ENCODE results near the gene ZMIZ1.
"Not testable (repeated sequence)": the region's sequence is repeated elsewhere in the genome, so short reads cannot be mapped to it uniquely, and the experiment has no call there.

Gene ZMIZ1

GRCh38 chr10:79029478-79030390, 39.0 kb upstream of the ZMIZ1 start:
- DNase-seq (ENCODE audit: low read depth): no peak

DNA sequence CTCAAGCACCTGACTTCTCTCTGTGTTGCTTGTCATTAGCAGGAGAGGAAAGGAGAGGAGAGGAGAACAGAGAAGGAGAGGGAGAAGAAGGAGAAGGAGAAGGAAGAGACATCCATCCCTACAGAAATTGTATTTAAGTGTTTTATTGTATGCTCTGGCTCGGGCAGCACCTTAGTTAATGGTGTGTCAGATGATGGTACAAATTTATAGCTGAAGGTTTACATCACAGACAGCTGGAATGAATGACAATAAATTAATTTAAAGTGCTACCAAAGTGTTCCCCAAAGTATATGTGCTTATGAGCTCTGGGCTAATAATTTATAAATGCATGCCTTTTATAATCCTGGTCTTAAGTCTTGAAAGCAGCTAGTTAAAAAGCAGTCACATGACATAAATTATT, 38.1 kb upstream of the ZMIZ1 start:
- DNase-seq (ENCODE audit: low read depth): no peak

GRCh38 chr10:79031723-79032122, 37.0 kb upstream of the ZMIZ1 start:
- no peak for DNase-seq (ENCODE audit: low read depth)

- DNase-seq (ENCODE audit: low read depth): no peak
Observed at GRCh38 chr10:79034271-79034876, 34.4 kb upstream of the ZMIZ1 start.

DNA sequence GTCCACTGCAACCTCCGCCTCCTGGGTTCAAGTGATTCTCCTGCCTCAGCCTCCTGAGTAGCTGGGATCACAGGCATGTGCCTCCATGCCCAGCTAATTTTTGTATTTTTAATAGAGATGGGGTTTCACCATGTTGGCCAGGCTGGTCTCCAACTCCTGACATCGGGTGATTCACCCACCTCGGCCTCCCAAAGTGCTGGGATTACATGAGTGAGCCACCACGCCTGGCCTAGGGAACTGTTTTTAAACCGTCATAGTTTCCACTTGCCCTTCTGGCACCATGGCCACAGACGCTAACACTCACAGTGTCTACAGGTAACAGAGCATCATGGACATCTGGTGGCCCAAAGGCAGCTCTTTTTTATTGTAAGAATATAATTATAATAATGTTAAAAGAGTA, 32.4 kb upstream of the ZMIZ1 start:
- not testable (repeated sequence) for DNase-seq (ENCODE audit: low read depth)

DNA sequence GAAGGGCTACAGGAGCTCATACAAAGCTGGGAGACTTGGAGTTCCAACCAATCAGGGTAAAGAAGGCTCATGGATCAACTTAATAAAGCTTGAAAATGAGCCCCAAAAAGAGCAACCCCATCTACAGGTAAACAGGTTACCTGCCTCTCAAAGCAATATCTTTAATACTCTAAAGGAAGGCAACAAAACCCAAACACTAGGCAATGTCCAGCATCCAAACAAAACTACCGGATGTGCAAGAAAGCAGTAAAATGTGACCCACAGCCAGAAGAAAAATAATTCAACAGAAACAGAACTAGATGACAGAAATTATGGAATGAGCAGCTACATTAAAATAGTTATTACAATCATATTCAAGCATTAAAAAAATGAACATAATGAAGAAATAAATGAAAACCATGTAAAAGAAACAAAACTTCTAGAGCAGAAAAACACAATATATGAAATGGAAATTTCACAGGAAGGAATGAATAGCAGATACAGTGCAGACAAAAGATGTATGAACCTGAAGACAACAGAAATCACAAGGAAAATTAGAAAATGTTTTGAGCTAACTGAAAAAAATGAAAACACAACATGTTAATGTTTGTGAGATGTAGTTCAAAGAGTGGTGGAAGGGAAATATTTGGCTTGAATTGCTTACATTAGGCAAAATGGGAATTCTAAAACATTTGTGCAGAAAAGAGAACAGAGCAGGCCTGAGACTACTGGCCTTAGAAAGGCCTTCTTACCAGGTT, 30.5 kb upstream of the ZMIZ1 start:
- DNase-seq (ENCODE audit: low read depth): no peak

DNA sequence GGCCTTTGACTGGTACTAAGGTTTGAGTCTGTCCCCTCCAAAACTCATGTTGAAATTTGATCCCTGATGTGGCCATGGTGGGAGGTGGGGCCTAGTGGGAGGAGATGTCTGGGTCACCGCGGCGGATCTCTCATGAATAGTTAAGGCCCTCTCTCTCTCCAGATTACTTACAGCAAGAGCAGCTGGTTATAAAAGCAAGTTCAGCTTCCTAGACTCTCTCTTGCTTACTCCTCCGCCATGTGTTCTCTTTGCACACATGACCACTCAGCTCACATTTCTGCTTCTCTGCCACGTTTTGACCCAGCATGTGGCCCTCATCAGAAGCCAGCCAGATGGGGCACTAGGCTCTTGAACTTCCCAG, 29.9 kb upstream of the ZMIZ1 start:
- peak; percentile 18 for DNase-seq (ENCODE audit: low read depth)

GRCh38 chr10:79042639-79043411, 25.9 kb upstream of the ZMIZ1 start:
- DNase-seq (ENCODE audit: low read depth): no peak

- no peak for DNase-seq (ENCODE audit: low read depth)
Observed at GRCh38 chr10:79044036-79044632, 24.6 kb upstream of the ZMIZ1 start.

GRCh38 chr10:79044846-79045245, 23.9 kb upstream of the ZMIZ1 start:
- no peak for DNase-seq (ENCODE audit: low read depth)

GRCh38 chr10:79045566-79046175, 23.1 kb upstream of the ZMIZ1 start:
- DNase-seq (ENCODE audit: low read depth): no peak

- no peak for DNase-seq (ENCODE audit: low read depth)
Observed at GRCh38 chr10:79046326-79046725, 22.4 kb upstream of the ZMIZ1 start.

- no peak for DNase-seq (ENCODE audit: low read depth)
Observed at GRCh38 chr10:79046741-79047583, 21.8 kb upstream of the ZMIZ1 start.

GRCh38 chr10:79047584-79047874, 21.2 kb upstream of the ZMIZ1 start:
- DNase-seq (ENCODE audit: low read depth): no peak

GRCh38 chr10:79047875-79048638, 20.7 kb upstream of the ZMIZ1 start:
- no peak for DNase-seq (ENCODE audit: low read depth)

DNA sequence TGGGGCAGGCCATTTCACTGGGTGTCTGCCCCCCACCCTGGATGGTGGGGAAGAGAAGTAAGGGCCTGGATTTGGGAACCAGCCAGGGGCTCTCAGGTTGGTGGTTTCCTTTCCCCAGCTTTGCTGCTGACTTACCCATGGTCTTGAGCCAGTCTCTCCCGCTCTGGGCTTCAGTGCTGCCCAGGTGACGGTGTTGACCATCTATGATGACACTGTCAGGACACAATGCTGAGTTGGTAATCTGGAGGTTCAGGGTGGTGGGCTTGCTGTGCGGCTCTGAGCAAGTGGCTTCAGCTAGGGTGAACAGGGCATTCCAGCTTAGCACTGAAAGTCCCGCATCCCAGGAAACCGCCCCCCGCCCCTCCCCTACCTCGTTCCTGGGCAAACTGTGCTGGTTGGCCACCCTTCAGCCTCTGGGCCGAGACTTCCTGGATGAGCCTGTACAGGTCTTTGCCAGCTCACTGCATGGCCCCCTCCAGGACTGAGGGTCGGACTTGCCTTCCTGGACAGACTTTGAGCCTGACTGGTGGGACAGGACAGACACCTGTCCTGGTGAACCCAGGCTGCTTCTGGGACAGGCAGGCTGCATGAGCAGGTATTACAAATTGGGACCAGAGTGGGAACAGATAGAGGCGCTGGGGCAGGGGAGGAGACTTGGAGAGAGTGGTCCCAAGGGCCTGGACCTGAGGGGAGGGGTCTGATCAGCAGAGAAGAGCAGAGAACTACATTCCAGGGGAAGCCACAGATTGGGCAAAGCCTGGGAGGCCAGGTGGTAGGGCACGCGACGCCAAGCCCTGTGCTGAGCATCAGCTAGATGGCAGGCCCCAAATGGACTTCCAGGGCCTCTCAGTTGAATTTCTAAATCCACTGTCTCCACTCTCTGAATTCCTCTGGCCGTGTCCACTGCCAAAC, 19.9 kb upstream of the ZMIZ1 start:
- no peak for DNase-seq (ENCODE audit: low read depth)

GRCh38 chr10:79049931-79050895, 18.6 kb upstream of the ZMIZ1 start:
- no peak for DNase-seq (ENCODE audit: low read depth)

Measured in iris pigment epithelial cell (primary cell).